Islet precursor cell (in vitro differentiated cells): ENCODE measurements around the gene SEC23A.

Experiments used
- DNase-seq: peaks from one replicate; pipeline ENCODE4 v3.0.0-alpha.2; 2018

The SEC23A gene

GRCh38 chr14:38982278-38982677 lies 120.8 kb downstream of the SEC23A start:
- no peak for DNase-seq
